Measurements from ENCODE around the gene DOK6.

DNA sequence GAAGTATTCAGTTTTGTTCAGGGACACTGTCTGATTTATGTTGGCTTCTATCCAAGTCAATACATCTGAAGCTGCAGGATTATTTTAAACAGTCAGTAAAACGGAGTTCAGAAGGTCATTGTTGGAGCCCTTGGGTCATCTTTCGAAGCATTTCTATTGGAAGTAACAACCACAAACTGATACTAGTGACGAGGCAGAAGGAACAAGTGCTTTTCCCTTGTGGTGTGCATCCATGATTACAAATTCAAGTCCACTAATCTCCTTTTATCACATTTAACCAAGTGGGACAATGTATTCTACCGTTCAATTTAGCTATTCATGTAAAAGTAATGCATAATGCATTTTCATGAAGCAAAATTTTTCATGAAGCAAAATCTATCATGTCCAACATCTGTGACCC is 470.0 kb downstream of the DOK6 start:
- TF ChIP-seq TCF12 (IDR thresholded peaks at IDR 0.05) (no peak), TCF12 (CRISPR knock-in tag; IDR thresholded peaks at IDR 0.05) (no peak), NFE2 (CRISPR knock-in tag; IDR thresholded peaks at IDR 0.05) (no peak), ATF3 (CRISPR knock-in tag; IDR thresholded peaks at IDR 0.05) (no peak), CBX5 (CRISPR knock-in tag; IDR thresholded peaks at IDR 0.05; ENCODE audit: borderline replicate concordance) (no peak)
